Measurements from ENCODE around the gene WASF2.

The WASF2 gene

GRCh38 chr1:27491748-27492700 lies 2.1 kb upstream of the WASF2 start:
- no peak for TF ChIP-seq GATA3 (IDR thresholded peaks at IDR 0.05; ENCODE audit: low read depth, low read length)
- TF ChIP-seq GATA2 (IDR thresholded peaks at IDR 0.05; ENCODE audit: low read depth, low read length), result no peak

GRCh38 chr1:27489501-27489972 lies 430 bp downstream of the WASF2 start:
- TF ChIP-seq GATA3 (IDR thresholded peaks at IDR 0.05; ENCODE audit: low read depth, low read length) (no peak), GATA2 (IDR thresholded peaks at IDR 0.05; ENCODE audit: low read depth, low read length) (no peak)

GRCh38 chr1:27487966-27488884 lies 1.7 kb downstream of the WASF2 start:
- TF ChIP-seq GATA3 (IDR thresholded peaks at IDR 0.05; ENCODE audit: low read depth, low read length) (no peak), GATA2 (IDR thresholded peaks at IDR 0.05; ENCODE audit: low read depth, low read length) (no peak)

GRCh38 chr1:27485363-27485762 lies 4.6 kb downstream of the WASF2 start:
- TF ChIP-seq GATA2 (IDR thresholded peaks at IDR 0.05; ENCODE audit: low read depth, low read length) (no peak), GATA3 (IDR thresholded peaks at IDR 0.05; ENCODE audit: low read depth, low read length) (no peak)

- TF ChIP-seq GATA3 (IDR thresholded peaks at IDR 0.05; ENCODE audit: low read depth, low read length) (no peak), GATA2 (IDR thresholded peaks at IDR 0.05; ENCODE audit: low read depth, low read length) (no peak)
Measured at GRCh38 chr1:27483659-27484058, 6.3 kb downstream of the WASF2 start.

GRCh38 chr1:27481994-27482620 lies 7.9 kb downstream of the WASF2 start:
- TF ChIP-seq GATA2 (IDR thresholded peaks at IDR 0.05; ENCODE audit: low read depth, low read length) (no peak), GATA3 (IDR thresholded peaks at IDR 0.05; ENCODE audit: low read depth, low read length) (no peak)

GRCh38 chr1:27478098-27478497 lies 11.9 kb downstream of the WASF2 start:
- no peak for TF ChIP-seq GATA2 (IDR thresholded peaks at IDR 0.05; ENCODE audit: low read depth, low read length)
- no peak for TF ChIP-seq GATA3 (IDR thresholded peaks at IDR 0.05; ENCODE audit: low read depth, low read length)

GRCh38 chr1:27476237-27476636 lies 13.7 kb downstream of the WASF2 start:
- no peak for TF ChIP-seq GATA3 (IDR thresholded peaks at IDR 0.05; ENCODE audit: low read depth, low read length)
- TF ChIP-seq GATA2 (IDR thresholded peaks at IDR 0.05; ENCODE audit: low read depth, low read length), result no peak

- TF ChIP-seq GATA2 (IDR thresholded peaks at IDR 0.05; ENCODE audit: low read depth, low read length) (no peak), GATA3 (IDR thresholded peaks at IDR 0.05; ENCODE audit: low read depth, low read length) (no peak)
Measured at GRCh38 chr1:27475720-27476119, 14.2 kb downstream of the WASF2 start.

GRCh38 chr1:27473755-27474154 lies 16.2 kb downstream of the WASF2 start:
- no peak for TF ChIP-seq GATA2 (IDR thresholded peaks at IDR 0.05; ENCODE audit: low read depth, low read length)
- no peak for TF ChIP-seq GATA3 (IDR thresholded peaks at IDR 0.05; ENCODE audit: low read depth, low read length)

GRCh38 chr1:27471477-27471876 lies 18.5 kb downstream of the WASF2 start:
- no peak for TF ChIP-seq GATA3 (IDR thresholded peaks at IDR 0.05; ENCODE audit: low read depth, low read length)
- TF ChIP-seq GATA2 (IDR thresholded peaks at IDR 0.05; ENCODE audit: low read depth, low read length), result no peak

GRCh38 chr1:27469334-27469733 lies 20.6 kb downstream of the WASF2 start:
- TF ChIP-seq GATA3 (IDR thresholded peaks at IDR 0.05; ENCODE audit: low read depth, low read length), result no peak
- no peak for TF ChIP-seq GATA2 (IDR thresholded peaks at IDR 0.05; ENCODE audit: low read depth, low read length)

GRCh38 chr1:27464926-27465647 lies 24.9 kb downstream of the WASF2 start:
- TF ChIP-seq GATA2 (IDR thresholded peaks at IDR 0.05; ENCODE audit: low read depth, low read length) (no peak), GATA3 (IDR thresholded peaks at IDR 0.05; ENCODE audit: low read depth, low read length) (no peak)
